HG03469 (cell line): Measurements from ENCODE around the gene CHMP1A.
"Not testable (repeated sequence)": the region's sequence is repeated elsewhere in the genome, so short reads cannot be mapped to it uniquely, and the experiment has no call there.

ENCODE experiments used
- ATAC-seq: cut with Tn5 transposase; IDR thresholded peaks from one replicate; pipeline ENCODE4 v1.9.1; 2021; ENCODE audit warnings: mild to moderate bottlenecking, moderate library complexity, moderate number of reproducible peaks; ENCODE audit not compliant: unreplicated experiment

CHMP1A gene

DNA sequence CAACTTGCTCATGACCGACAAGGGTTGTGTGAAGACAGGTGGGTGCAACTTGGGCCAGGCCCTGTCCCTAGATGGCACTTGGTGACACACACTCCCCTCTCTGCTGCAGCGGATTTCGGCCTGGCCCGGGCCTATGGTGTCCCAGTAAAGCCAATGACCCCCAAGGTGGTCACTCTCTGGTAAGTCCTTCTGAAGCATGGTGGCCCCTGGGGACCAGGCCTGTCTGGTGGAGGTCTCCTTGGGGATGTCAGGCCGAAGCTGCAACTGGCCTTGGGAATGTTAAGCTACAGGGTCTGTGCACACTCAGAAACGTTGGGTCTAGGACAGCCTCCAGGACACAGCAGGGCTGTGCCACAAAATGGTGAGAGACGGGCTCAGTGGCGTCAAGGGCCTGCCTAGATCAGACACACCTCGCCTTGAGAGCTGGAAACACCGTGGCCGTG lies 35.8 kb upstream of the CHMP1A start:
- no peak for ATAC-seq

DNA sequence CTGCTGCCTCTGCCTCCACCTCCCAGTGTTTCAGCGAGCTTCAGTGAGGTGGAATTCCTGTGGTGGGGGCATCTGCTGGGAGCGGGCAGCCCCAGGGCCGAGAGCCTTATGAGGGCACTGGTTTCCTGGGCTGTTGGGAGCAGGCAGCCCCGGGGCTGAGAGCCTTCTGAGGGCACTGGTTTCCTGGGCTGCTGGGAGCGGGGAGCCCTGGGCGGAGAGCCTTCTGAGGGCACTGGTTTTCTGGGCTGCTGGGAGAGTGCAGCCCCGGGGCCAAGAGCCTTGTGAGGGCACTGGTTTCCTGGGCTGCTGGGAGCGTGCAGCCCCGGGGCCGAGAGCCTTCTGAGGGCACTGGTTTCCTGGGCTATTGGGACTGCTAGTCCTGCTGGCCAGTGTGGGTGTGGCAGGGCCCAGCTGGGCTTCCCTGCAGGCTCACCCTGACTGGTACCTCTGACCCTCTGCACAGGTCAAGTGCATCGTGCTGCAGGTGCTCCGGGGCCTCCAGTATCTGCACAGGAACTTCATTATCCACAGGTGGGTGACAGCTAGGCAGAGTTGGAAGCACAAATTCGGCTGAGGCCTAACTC lies 34.6 kb upstream of the CHMP1A start:
- ATAC-seq: no peak

DNA sequence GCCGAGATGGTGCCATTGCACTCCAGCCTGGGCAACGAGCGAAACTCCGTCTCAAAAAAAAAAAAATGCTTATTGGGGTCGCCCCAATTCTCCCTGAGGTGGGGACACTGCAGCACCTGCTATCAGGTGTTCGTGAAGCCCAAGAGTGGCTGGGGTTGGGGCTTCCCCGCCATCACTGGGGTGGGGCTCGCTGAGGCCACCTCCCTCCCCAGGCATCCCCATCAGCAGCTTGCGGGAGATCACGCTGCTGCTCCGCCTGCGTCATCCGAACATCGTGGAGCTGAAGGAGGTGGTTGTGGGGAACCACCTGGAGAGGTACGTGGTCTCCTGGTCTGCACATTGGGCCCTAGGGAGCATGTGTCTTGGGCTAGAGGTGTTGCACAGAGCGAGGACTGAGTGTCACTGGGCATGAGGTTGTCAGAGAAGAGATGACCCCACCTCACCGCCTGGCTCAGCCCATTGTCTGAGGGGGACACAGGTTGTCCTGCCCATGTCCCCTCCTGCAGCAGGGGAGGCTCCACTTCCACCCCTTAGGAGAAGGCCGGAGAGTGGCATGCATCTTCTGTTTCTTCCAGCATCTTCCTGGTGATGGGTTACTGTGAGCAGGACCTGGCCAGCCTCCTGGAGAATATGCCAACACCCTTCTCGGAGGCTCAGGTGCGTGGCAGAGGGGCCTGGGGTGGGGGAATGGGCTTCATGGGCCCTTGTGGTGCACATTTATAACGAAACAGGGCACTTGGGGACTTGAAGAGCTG lies 33.9 kb upstream of the CHMP1A start:
- no peak for ATAC-seq

DNA sequence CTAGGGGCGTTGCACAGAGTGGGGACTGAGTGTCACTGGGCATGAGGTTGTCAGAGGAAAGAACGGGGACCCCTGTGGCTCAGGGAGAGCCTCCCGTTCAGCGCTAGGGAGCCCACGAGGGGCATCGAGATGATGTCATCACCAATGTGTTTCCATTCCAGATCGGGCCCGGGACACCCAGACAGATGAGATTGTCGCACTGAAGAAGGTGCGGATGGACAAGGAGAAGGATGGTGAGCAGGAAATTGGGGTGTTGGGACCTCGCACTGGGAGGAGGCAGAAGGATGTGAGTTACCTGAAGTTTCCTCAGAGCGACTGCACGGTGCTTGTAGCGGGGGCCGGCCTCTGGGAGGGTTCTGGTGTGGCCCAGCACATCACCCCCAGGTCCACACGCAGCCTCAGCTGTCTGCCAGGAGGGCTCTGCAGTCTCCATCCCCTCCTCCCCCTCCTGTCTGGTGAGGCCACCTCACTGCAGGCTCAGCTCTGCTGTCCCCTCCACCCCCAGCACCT lies 32.9 kb upstream of the CHMP1A start:
- no peak for ATAC-seq

DNA sequence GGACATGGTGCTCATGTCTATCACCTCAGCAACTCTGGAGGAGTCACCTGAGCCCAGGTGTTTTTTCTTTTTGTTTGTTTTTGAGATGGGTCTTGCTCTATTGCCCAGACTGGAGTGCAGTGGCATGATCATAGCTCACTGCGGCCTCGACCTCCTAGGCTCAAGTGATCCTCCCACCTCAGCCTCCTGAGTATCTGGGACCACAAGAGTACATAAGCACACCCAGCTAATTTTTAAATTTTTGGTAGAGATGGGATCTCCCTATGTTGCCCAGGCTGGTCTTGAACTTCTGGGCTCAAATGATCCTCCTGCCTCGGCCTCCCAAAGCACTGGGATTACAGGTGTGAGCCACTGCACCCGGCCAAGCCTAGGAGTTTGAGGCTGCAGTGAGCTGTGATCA lies 32.1 kb upstream of the CHMP1A start:
- not testable (repeated sequence) for ATAC-seq

DNA sequence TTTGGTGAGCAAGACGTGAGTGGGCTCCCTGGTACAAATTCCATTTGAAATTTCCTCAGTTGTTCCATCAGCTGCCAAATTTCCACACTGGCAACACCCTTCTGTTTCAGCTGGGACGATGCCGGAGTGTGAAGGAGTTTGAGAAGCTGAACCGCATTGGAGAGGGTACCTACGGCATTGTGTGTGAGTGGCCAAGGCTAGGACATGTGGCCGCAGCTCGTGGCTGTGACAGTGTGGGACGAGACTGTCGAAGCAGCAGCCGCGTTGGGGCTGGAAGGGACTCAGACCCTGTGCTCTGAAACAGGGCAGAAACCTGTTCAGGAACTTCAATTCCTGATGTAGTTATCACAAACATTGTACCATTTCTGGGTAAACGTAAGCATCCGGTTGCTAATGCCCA lies 31.6 kb upstream of the CHMP1A start:
- no peak for ATAC-seq

DNA sequence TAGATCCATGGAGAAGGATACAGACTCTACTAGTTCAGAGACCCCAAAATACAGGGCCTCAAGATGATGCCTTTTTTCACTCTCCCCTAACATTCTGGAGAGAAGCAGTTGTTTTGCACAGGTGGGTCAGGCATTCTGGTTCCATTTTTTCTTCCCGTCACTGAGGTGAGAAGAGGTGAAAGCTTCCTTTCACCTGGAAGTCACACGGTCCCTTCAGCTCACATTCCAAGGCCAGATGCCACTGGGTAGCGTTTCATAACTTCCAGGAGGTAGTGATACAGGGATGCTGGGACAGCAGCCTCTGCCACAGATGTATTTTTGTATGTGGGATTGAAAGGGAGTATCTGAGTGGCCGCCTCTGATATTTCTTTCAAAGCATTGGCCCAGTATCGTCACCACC lies 30.9 kb upstream of the CHMP1A start:
- no peak for ATAC-seq

DNA sequence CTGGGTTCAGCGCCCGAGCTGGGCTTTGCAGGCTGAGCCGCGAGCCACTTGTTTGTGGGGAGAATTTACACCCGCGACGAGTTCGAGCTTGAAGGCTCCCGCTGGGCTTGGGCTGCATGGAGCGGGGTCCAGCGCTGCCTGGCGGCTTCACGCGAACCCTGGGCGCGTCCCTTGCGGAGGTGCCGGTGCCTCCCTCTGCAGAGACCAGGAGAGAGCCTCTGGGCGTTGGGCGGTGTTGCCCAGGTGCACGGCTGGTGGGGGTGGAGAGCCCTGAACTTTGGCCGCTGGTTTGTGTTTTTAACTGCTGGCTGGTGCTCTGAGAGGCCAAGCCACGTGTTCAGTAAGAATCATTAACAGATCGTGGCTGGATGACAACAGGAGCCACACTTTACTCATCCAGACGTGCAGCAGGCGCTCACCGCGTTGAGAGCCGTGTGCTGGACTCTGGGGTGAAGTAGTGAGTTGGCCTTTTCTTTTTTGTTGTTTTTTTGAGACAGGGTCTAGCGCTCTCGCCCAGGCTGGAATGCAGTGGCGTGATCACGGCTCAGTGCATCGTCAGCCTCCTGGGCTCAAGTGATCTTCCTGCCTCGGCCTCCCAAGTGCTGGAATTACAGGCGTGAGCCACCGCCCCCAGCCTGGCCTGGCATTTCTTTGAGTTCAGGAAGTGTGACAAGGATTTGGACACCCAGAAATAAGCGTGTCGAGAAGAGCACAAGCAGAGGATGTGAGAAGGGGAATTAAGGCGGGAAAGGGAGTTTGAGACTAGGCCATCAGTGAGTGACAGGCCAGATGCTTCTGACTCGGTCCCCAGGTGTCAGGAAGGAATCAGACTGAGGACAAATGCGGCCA lies 29.8 kb upstream of the CHMP1A start:
- peak; percentile 8 for ATAC-seq

DNA sequence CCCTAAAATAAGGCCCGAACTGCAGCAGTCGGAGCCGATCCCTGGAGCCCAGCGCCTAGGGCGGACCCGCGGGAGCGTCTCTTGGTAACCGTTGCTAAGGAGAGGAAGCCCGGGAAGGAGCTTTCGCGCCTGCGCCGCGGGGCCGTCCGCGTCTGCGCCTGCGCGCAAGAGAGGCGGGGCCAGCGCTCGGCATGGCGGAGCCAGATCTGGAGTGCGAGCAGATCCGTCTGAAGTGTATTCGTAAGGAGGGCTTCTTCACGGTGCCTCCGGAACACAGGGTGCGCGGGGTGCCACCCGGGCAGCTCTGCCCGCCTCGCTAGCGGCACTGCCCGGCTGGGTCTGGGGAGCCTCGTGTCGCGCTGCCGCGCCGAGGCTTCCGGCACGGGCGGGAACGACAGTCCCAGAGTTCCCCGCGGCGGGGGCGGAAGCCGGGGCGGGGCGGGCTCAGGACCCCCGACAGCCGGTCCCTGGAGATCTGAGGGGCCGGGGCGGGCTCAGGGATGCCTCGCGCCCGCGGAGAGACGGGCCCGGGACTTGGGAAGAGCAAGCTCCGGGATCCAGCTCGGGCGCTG lies 29.1 kb upstream of the CHMP1A start, which contains the start of gene CDK10:
CDK10 (plus strand) TSS at position 170 of the 572 bp plus-strand sequence; CDS start at position 192, 22 bp downstream.
- ATAC-seq: peak; percentile 69

DNA sequence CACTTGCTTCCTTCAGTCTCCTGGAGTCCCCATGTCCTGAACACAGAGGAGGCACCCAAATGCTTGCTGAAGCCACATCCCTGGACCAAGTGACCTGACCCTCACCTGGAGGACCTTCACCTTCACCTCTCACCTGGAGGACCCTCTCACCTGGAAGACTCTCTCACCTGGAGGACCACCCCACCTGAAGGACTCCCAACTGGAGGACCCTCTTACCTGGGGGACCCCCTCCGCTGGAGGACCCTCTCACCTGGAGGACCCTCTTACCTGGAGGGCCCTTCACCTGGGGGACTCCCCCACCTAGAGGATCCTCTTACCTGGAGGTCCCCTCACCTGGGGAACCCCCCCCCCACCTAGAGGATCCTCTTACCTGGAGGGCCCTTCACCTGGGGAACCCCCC lies 28.4 kb upstream of the CHMP1A start:
- no peak for ATAC-seq

DNA sequence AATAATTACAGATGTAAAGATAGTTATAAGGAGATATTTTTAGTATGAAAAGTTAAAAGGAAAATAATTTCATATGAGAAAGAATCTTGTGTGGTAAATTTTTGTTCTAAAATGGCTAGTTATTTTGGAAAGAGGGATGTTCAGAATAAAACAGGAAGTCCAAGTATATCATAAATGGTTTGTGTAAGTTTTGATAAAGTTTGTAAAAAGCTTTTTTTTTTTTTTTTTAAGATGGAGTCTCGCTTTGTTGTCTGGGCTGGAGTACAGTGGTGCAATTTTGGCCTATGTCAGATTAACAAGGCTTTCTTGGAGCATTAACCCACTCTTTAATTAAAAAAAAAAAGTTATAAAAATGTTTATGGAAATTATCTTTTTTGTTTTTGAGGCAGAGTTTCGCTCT lies 20.8 kb upstream of the CHMP1A start:
- no peak for ATAC-seq

DNA sequence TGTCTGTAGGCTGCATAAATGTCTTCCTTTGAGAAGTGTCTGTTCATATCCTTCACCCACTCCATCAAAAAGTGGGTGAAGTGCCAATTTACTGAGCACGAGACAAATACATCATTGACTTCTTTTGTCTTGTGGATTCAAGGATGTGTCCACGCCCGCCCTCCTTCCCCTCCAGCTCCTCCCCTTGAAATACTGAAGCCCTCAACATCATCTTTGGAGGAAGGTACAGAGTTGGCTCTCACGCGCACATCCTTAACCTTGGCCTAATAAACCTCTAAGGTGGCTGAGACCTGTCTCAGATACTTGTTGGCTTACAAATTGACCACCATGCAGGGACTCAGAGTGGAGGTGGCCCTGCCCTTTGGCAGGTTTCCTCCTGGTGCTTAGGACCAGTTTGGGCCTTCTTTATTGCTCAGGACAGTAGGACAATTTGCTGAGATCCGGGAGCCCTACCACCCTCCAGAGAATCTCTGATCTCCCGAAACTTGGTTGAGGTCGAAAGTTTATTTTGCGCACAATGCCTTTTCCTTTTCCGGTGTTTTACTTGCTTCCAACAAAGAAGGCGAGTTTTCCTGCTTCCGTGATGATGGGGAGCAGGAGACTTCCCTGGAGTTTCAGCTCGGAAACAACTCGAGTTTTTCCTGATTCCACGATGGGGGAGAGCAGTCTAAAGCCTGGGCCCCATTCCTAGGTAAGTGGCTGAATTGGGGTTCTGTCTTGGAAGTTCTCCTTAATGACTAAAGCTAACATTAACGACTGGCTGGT lies 14.9 kb upstream of the CHMP1A start:
- no peak for ATAC-seq

DNA sequence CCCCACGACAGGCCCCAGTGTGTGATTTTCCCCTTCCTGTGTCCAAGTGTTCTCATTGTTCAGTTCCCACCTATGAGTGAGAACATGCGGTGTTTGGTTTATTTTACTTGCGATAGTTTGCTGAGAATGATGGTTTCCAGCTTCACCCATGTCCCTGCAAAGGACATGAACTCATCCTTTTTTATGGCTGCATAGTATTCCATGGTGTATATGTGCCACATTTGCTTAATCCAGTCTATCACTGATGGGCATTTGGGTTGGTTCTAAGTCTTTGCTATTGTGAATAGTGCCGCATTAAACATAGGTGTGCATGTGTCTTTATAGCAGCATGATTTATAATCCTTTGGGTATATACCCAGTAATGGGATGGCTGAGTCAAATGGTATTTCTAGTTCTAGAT lies 14.1 kb upstream of the CHMP1A start:
- ATAC-seq: not testable (repeated sequence)

DNA sequence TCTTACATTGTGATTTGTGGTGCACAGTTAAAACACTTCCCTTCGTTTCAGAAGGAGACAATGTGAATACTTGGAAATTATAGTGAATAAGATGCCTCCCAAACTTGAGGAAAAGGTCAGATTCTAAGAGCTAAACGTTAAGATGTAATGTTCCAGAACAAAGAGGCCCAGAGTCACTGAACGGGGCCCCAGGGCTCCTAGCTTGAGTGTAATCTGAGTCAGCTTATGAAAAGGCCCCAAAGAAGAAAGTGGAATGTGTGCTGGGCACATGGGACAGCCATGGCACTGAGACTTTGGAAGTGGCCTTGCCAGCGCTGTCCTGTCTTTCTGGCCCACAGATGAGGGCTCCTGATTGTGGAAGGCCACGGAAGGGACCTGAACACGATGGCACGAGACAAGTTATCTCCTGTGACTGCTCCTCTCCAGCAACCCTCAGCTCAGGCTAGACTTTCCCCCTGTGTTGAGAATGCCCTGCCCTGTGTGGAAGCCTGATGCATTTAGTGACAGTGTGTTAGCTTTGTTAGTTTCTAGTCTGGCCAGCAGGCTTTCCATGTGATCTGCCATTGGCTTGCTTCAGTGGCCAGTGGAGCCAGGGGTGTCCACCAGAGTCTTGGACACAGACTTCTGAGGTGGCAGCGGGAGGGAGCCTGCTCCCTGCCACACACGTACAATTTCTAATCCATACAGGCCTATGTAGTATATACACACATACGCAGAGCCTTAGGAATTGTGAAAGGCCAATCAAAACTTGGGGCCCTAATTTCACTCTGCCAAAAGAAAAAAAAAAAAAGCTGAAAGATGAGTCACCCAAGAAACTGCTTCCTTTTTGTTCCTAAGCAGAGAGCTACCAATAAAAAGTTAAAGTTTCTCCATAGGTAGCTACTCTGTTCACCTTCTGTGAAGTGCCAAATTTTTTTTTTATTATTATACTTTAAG lies 13.3 kb upstream of the CHMP1A start:
- ATAC-seq: no peak

DNA sequence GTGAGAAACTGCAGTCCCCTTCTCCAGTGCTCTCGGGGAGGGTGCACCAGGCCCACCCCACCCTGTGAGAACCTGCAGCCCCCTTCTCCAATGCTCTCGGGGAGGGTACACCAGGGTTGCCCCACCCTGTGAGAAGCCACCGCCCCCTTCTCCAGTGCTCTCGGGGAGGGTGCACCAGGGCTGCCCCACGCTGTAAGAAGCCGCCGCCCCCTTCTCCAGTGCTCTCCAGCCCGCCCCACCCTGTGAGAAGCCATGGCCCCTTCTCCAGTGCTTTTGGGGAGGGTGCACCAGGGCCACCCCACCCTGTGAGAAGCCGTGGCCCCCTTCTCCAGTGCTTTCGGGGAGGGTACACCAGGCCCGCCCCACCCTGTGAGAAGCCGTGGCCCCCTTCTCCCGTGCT lies 12.2 kb upstream of the CHMP1A start:
- ATAC-seq: no peak

DNA sequence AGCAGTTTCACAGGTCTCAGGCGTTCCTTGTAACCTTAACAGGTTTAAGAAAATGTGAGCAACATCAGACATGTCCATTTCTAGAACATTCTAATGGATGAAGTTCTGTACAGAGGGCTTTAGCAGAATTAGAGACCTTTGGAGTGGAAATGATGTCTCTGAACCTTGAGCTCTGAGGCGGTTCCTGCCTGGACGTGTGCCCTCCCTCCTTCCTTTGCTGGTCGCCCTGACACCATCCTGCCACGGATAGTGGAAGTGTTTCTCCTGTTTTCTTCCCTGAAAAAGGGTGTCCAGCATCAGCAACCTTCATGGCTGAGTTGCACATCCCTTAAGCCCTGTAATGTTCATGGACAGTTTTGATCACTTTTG lies 11.3 kb upstream of the CHMP1A start:
- no peak for ATAC-seq

DNA sequence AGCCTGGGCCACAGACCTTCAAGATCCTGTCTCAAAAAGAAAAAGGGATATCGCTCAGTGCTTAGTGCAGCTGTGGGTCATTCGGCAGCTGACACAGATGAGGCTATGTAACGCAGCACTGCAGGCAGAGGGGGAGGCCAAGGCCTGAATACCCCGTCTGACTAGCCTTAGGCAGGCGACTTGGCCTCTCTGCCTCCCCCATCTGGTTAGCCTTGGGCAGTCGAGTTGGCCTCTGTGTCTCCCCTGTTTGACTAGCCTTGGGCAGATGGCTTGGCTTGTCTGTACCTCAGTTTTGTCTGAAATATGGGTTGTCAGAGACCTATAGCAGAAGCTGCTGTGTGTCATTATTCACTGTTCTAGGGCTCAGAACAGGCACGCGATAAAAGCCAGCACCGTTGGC lies 10.1 kb upstream of the CHMP1A start:
- no peak for ATAC-seq

DNA sequence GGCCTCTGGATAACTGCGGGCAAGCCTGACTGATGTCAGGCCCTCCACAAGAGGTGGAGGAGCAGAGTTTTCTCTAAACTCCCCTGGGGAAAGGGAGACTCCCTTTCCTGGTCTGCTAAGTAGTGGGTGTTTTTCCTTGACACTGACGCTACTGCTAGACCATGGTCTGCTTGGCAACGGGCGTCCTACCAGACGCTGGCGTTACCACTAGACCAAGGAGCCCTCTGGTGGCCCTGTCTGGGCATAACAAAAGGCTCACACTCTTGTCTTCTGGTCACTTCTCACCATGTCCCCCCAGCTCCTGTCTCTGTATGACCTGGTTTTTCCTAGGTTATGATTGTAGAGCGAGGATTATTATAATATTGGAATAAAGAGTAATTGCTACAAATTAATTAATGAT lies 9.5 kb upstream of the CHMP1A start:
- not testable (repeated sequence) for ATAC-seq

DNA sequence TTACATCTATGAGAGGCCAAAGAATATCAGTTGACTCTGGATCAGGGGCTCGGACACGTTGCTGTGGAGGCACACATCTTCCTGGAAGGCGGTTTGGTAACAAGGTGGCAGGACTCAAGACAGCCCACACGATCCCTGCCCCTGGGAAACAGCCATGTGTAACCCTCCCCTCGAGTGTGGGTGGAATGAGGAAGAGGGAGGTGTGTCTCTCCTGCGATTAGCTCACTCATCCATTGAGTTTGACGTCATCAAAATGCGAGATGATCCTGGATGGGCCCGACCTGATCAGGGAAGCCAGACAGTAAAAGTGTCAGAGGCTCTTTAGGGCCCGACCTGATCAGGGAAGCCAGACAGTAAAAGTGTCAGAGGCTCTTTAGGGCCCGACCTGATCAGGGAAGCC lies 6.7 kb upstream of the CHMP1A start:
- not testable (repeated sequence) for ATAC-seq
